HG02588 (cell line): ENCODE measurements around the gene ING4.

Source experiments
- ATAC-seq: cut with Tn5 transposase; IDR thresholded peaks from one replicate; pipeline ENCODE4 v1.9.1; 2021; ENCODE audit warnings: mild to moderate bottlenecking, moderate library complexity; ENCODE audit not compliant: unreplicated experiment

Gene ING4

GRCh38 chr12:6688543-6688998 is 25.7 kb upstream of the ING4 start:
- no peak for ATAC-seq

GRCh38 chr12:6685814-6686213 is 22.9 kb upstream of the ING4 start:
- ATAC-seq: no peak

DNA sequence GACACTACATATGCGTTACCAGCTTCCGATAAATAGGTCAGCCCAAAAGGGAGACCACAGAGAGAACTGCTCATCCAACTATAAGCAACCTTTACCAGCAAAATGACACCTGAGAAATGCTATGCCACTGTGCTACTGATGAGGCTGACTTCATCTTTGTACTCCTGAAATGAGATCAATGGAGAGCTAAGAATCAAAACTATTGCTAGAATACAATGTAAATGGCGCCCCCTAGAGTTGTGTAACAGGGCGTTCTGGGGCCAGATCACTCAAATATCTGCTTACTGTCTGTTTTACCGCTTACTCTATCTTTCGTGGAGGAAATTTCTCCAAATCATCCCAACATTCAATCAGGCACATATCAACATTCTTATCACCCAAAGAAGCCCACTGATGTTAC is 21.7 kb upstream of the ING4 start:
- ATAC-seq: no peak

DNA sequence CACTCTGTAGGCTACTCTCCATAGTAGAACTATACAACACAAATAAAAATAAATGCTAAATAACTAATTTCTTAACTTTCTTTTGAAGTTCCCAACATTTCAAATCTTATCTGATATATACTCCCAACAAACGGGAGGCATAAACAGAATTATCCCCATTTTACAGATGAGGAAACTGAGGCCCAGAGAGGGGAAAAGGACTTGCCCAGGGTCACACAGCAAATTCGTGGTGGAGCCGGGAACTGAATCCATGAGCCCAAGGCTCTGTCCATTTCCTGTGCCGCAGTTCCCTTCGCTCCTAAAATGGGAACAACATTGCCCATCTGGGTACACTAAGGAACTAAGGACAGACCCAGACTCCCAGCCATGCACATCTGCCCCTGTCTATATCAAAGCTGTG is 14.0 kb upstream of the ING4 start:
- ATAC-seq: no peak

DNA sequence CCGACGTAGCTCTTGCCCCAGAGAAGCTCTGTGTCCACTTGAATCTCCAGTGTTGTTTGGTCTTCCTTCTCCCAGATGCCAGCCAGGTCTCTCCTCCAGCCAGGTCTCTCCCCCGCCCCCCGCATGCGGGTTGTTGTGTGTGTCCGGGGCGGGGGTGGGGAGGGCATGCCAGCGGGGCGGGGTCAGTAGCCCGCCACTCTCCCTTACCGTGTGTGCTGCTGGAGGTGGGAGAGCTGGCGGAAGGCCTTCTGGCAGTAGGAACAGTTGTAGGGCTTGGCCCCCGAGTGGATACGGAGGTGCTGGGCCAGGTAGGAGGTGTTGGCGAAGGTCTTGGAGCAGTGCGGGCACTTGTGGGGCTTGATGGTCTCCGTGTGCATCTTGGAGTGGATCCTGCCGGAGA is 9.2 kb upstream of the ING4 start:
- no peak for ATAC-seq

GRCh38 chr12:6667559-6668210 is 4.8 kb upstream of the ING4 start:
- ATAC-seq: no peak

DNA sequence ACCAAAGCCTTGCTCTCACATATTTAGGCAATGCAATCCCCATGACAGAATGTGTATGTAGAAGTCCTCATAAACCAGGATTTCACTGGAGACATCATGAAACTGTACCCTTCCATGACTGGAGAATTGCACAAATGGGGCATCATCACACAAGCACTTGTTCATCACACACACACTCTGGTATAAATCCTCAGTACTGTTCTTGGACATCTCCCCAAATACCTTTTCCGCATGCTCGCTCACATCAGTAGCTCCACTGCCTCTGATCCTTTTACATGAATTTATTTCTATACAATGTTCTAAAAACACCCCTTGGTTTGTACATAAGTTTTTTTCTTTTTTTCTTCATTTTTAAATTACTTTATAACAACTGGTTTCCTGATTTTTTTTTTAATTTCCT is 3.3 kb upstream of the ING4 start:
- no peak for ATAC-seq

DNA sequence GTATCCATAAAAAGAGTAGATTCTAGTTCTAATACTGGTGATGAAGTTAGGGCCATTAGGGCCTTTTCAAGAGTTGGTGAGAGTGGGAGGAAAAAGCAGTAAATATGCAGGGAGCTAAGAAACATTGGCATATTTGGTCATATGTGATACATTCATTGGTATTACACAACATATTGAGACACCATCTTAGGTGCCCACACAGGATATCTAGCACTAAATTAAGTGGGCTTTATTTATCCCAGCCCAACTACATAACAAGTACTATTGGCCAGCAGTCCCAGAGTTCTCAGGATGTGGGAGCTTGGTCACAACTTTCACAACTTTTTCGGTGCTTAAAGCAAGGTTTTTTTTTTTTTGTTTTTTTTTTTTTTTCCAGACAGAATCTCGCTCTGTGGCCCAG is 2.0 kb upstream of the ING4 start:
- ATAC-seq: no peak

DNA sequence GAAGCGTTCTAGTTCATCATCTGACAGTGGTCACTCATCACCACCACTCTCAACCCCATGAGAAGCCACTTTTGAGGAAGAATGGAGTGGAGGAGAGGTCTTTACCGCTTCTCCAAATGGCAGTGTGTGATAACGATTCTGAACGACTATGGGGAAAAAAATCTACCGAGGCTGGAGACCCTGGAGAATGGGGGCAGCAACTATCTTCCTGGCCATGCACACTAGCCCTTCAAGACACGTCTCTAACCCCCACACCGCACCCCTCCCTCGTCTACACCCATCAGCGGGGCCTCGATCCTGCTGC is 365 bp downstream of the ING4 start:
- ATAC-seq: no peak

DNA sequence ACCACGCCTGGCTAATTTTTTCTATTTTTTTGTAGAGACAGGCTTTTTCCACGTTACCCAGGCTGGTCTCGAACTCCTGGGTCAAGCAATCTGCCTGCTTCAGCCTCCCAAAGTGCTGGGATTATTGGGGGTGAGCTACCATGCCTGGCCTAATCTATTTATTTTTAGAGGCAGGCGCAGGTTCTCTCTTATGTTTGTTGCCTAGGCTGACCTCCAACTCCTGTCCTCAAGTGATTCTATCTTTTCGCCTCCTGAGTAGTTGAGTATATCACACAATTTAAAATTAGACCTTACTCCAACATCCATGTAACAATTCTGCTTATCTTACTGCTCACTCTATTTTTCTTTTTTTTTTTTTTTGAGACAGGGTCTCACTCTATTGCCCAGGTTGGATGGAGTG is 8.9 kb downstream of the ING4 start:
- ATAC-seq: no peak

DNA sequence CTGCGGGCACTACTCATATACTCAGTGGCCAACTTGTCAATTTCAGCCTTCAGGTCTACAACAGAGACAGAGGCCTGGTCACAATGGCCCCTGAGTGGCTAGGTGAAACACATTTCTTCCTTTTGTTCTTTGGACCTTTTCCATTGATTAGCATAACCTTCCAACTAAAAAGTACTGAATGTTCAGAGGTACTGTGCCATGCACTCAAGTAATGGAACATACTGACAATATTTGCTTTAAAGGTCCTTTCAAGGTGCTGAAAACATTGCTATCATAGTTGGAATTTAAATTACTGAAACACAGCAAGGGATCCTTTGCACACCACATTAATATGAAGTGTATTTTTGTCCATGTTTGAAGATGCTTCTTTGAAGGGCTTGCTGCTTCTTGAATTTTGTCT is 9.6 kb downstream of the ING4 start:
- ATAC-seq: no peak

DNA sequence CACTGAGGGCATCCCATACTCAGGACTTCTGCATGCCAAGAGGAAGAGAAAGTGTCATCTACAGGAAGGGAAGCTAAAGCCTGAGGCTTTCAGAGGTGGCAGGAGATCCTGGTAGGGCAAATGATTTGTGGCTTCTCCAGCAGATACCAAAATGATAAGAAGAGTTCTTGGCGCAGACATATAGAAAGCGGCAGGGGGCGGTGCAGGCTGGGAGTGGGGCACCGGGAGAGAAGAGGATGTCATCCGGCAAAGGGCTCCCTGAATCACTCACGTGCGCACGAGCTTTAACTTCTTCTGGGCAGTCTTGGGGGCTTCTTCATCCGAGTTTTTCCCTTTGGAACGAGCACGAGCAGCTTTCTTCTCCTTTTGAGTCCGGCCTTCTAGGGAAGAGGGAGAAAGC is 10.5 kb downstream of the ING4 start:
- ATAC-seq: no peak

DNA sequence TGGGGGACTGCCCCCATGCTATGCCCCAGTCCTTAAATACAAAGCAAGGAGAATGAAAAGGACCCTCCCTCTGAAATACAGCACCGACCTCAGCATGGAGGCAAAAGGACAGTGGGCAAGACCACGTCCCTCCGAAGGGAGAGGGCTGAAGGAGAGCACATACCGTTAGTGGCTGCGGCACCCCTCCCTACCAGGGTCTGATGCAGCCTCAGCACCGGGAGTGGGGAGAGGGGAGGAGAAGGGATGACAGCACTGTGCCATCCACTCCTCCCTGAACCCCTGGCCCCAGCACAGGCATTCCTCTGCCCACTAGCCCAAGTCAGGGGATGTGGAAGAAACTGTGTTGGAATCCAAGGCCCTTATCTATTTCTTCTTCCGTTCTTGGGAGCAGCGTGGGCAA is 12.1 kb downstream of the ING4 start:
- no peak for ATAC-seq

- no peak for ATAC-seq
Measured at GRCh38 chr12:6647083-6647604, 15.8 kb downstream of the ING4 start, which contains the start of gene ACRBP. TSS of gene ACRBP (minus strand) at chr12:6647432. CDS start at chr12:6647366, 66 bp downstream.

DNA sequence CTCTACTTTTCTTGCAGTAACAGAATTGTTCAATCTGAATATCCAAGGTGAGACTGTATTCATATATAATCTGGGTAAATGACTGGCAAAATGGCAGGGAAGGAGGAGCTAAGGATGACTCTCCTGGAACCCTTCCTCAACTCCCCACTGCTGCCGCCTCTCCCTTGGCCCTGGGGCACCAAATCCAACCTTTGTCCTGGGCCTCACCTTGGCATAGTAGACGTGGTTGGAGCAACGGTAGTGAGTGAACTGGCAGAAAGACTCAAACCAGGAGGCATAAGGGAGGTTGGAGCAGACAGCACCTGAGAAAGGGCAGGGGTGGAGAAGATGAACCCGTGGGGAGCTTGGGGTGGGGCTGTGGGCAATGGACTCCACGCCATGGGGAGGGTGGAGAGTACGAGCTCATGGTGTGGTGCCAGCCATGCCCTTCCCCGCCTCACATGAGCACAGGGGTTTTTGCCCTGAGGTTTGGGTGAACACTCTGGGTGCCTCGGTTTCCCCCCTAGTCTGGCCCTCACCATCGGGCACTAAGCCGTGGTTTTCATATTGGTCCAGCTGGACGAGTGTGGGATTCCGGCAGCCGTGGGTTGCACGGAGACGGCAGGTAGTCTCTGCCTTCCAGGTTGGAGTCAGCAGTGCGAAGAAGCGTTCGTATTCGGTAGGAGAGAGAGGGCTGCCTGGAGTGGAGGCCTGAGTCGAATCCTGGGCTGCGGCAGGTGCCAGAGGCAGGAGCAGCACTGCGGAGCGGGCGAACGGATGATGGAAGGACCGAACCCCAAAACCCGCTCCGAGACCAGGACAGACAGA is 16.4 kb downstream of the ING4 start:
- no peak for ATAC-seq

DNA sequence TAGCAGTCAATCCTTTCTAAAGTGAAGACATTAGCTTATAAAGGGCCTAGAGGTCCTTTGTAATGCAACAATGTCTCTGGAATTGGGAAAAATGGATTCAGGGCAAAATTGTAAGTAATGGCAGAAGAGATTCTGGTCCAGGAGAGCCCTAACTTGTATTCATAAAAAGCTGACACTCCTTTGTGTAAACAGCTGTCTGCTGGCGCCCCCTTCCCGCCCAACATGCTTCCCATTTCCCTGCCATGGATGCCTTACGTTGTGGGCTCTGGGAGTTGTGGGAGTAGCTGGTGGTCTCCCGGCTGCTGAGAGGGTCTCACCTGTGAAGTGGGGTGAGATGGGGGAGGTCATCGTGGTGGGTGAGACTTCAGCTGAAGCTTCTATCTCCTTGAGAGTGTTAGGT is 18.0 kb downstream of the ING4 start:
- no peak for ATAC-seq

- no peak for ATAC-seq
Measured at GRCh38 chr12:6644257-6644596, 18.7 kb downstream of the ING4 start.

DNA sequence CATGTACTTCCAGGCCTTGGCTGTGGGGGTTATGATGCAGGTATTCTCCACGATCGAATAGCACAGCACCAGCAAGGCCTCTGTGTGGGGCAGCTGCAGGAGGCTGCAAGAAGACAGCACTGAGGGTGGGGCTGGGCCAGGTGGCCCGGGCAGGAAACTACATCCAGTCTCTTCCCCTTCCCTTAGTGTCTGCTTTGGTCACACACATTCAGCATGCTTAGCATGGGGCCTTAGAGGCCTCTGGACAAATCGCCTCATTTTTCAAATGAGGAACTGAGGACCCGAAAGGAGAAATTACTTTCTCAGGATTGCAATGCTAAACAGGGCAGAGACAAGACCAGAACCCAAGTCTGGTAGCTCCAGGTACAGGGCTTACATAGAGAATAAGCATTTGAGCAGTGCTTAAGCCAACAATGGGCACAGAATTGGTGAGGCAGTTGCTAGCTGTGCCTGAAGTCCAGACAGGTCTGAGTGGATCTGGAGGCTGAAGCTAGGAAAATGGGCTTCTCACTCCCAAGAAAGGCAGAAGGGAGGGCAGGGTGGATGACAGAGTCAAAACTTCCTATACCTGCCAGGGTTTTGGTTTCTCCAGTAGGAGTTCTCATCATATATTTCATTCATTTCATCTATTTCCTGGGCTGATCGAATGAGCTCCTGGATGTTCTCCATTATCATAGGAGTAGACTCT is 19.2 kb downstream of the ING4 start:
- ATAC-seq: no peak

DNA sequence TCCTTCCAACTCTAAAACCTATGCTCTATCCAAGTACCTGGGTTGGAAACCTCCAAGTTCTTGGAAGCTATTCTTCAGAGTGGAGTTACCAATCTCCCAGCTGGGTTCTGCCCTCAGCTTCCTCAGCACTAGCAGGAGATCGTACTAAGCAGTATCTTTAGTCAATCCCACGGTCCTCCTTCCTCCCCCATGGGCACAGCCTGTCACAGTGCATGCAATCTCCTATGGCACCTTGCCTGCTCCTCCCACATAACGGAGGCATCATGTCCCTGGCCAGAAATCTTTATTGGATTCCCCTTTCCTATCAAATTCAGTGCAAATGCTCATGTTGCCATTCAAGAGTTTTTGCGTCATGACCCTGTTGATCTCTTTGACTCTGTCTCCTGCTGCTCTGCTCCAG is 21.8 kb downstream of the ING4 start:
- ATAC-seq: no peak

DNA sequence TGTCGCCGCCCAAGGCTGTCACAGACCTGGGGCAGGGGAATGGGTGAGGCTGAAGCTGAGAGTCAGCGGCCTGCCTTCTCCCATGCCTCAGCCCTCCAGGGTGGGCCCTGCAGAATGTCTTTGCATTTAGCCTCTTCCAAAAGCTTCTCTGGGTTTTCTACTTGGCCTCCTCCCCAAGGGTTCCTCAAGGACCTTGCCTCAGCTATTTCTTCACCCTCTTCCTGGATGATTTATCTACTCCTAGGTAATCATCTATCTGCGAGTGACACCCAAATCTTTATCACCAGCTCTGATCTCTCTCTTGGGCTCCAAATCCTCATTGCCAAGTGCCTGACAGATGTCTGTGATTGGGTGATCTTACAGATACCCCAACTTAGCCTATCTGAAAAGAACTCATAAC is 22.4 kb downstream of the ING4 start:
- ATAC-seq: no peak

- ATAC-seq: no peak
Measured at GRCh38 chr12:6639151-6639801, 23.6 kb downstream of the ING4 start.

GRCh38 chr12:6638305-6638704 is 24.6 kb downstream of the ING4 start:
- ATAC-seq: no peak
